Dedifferentiated amniotic fluid mesenchymal stem cell (primary cell): ENCODE data around the gene SSR3.
"Not testable (repeated sequence)": the region's sequence is repeated elsewhere in the genome, so short reads cannot be mapped to it uniquely, and the experiment has no call there.

Experiments used
- DNase-seq: peaks from one replicate; pipeline ENCODE4 v3.0.0-alpha.2; 2016; ENCODE audit errors: extremely low spot score

The SSR3 gene

GRCh38 chr3:156554842-156555687 is at the start of gene SSR3:
Gene SSR3, minus strand, starts transcription at chr3:156555117. Its CDS starts 28 bp downstream, at chr3:156555089.
- peak; percentile 99 for DNase-seq

- DNase-seq: no peak
Observed at GRCh38 chr3:156604064-156604641, 49.2 kb upstream of the SSR3 start.

GRCh38 chr3:156603379-156604017 is 48.6 kb upstream of the SSR3 start:
- no peak for DNase-seq

- DNase-seq: no peak
Observed at GRCh38 chr3:156602424-156602823, 47.5 kb upstream of the SSR3 start.

- DNase-seq: no peak
Observed at GRCh38 chr3:156601497-156601896, 46.6 kb upstream of the SSR3 start.

GRCh38 chr3:156600834-156601233 is 45.9 kb upstream of the SSR3 start:
- no peak for DNase-seq

GRCh38 chr3:156599089-156599874 is 44.4 kb upstream of the SSR3 start:
- DNase-seq: no peak

- DNase-seq: no peak
Observed at GRCh38 chr3:156598413-156598812, 43.5 kb upstream of the SSR3 start.

GRCh38 chr3:156594219-156594683 is 39.3 kb upstream of the SSR3 start:
- no peak for DNase-seq

- DNase-seq: no peak
Observed at GRCh38 chr3:156593814-156594213, 38.9 kb upstream of the SSR3 start.

- not testable (repeated sequence) for DNase-seq
Observed at GRCh38 chr3:156589806-156590205, 34.9 kb upstream of the SSR3 start.

- DNase-seq: no peak
Observed at GRCh38 chr3:156587760-156588069, 32.8 kb upstream of the SSR3 start.

- DNase-seq: no peak
Observed at GRCh38 chr3:156586905-156587759, 32.2 kb upstream of the SSR3 start.

GRCh38 chr3:156583469-156583868 is 28.6 kb upstream of the SSR3 start:
- no peak for DNase-seq

- no peak for DNase-seq
Observed at GRCh38 chr3:156582532-156583183, 27.7 kb upstream of the SSR3 start.

GRCh38 chr3:156581954-156582353 is 27.0 kb upstream of the SSR3 start:
- DNase-seq: no peak

GRCh38 chr3:156581033-156581432 is 26.1 kb upstream of the SSR3 start:
- no peak for DNase-seq

- no peak for DNase-seq
Observed at GRCh38 chr3:156579427-156579851, 24.5 kb upstream of the SSR3 start.

- DNase-seq: peak; percentile 68
Observed at GRCh38 chr3:156577736-156578135, 22.8 kb upstream of the SSR3 start.

- no peak for DNase-seq
Observed at GRCh38 chr3:156576651-156577348, 21.9 kb upstream of the SSR3 start.
